SK-N-SH treated with all-trans-retinoic acid at 6 μM for 48 hours (cell line): ENCODE data around the gene PDE6B.

ENCODE experiments used
- ARNTL ChIP-seq: fragments of 450-650 bp; formaldehyde crosslinking; IDR thresholded peaks from 2 replicates; pipeline ENCODE4 v1.5.0; 2020; ENCODE audit warnings: low read depth, mild to moderate bottlenecking, moderate library complexity, borderline replicate concordance
- BACH2 ChIP-seq: fragments of 250-450 bp; sonication (Bioruptor Pico); IDR thresholded peaks from 2 replicates; pipeline ENCODE4 v1.9.0; 2021; ENCODE audit warnings: mild to moderate bottlenecking, borderline replicate concordance
- PPARA ChIP-seq: fragments of 250-450 bp; sonication (Bioruptor Pico); IDR thresholded peaks from 2 replicates; pipeline ENCODE4 v1.5.0; 2020; ENCODE audit warnings: mild to moderate bottlenecking, borderline replicate concordance
- TCF4 ChIP-seq: fragments of 250-450 bp; sonication (Bioruptor Pico); IDR thresholded peaks from 2 replicates; pipeline ENCODE4 v1.8.0; 2021; ENCODE audit warnings: mild to moderate bottlenecking, moderate library complexity, borderline replicate concordance
- ZFP3 ChIP-seq: fragments of 250-450 bp; sonication (Bioruptor Pico); IDR thresholded peaks from 2 replicates; pipeline ENCODE4 v1.5.0; 2020; ENCODE audit warnings: mild to moderate bottlenecking, moderate library complexity
- ZFP30 ChIP-seq: fragments of 450-650 bp; formaldehyde crosslinking; IDR thresholded peaks from 2 replicates; pipeline ENCODE4 v1.5.0; 2022; ENCODE audit warnings: mild to moderate bottlenecking, moderate library complexity
- ZNF565 ChIP-seq: fragments of 450-650 bp; formaldehyde crosslinking; conservative IDR thresholded peaks from 2 replicates; pipeline ENCODE4 v1.5.0; 2020; ENCODE audit warnings: low read depth, mild to moderate bottlenecking, moderate library complexity
- TF ChIP-seq, protein P1 (sequence below): fragments of 250-450 bp; sonication (Bioruptor Pico); IDR thresholded peaks from 2 replicates; pipeline ENCODE4 v1.5.1; 2020; ENCODE audit warnings: low read depth, mild to moderate bottlenecking, moderate library complexity

DNA sequence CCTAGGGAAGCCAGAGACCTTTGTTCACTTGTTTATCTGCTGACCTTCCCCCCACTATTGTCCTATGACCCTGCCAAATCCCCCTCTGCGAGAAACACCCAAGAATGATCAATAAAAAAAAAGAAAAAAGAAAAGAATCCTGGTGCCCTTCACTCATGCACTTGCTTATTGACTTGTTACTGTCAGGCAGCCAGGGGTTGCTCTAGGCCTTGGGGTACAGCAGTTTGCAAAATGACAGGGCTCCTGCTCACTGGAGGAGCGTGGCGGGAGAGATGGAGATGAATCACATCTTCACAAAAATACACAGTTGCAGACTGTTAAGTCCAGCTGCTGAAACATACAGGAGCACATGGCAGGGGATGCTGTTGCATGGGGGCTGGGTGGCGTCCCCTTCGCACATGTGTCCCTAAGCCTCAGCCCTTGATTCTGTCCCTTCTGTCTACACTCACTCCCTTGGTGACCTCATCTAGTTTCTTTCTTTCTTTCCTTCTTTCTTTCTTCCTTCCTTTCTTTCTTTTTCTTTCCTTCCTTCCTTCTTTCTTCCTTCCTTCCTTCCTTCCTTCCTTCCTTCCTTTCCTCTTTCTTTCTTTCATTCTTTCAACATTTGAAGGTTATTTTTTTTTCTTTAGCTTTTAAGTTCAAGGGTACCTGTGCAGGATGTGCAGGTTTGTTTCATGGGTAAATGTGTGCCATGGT, 32.4 kb upstream of the PDE6B start:
- no peak for TF ChIP-seq TCF4 (CRISPR knock-in tag)
- TF ChIP-seq, protein P1, sequence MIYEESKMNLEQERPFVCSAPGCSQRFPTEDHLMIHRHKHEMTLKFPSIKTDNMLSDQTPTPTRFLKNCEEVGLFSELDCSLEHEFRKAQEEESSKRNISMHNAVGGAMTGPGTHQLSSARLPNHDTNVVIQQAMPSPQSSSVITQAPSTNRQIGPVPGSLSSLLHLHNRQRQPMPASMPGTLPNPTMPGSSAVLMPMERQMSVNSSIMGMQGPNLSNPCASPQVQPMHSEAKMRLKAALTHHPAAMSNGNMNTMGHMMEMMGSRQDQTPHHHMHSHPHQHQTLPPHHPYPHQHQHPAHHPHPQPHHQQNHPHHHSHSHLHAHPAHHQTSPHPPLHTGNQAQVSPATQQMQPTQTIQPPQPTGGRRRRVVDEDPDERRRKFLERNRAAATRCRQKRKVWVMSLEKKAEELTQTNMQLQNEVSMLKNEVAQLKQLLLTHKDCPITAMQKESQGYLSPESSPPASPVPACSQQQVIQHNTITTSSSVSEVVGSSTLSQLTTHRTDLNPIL: no peak
- TF ChIP-seq ZNF565: no peak
- no peak for TF ChIP-seq ARNTL (CRISPR knock-in tag)
- TF ChIP-seq ZFP3 (CRISPR knock-in tag): no peak
- no peak for TF ChIP-seq ZFP30
- no peak for TF ChIP-seq BACH2 (CRISPR knock-in tag)
- TF ChIP-seq PPARA (CRISPR knock-in tag): no peak
